GM19099 (cell line): ENCODE data around the gene ADAMTS9.

Experiments
- POLR2A ChIP-seq: IDR thresholded peaks from 3 replicates; pipeline ENCODE4 v1.6.1; 2011; ENCODE audit warnings: low read depth; ENCODE audit not compliant: insufficient read length; ENCODE audit errors: extremely low read depth

Gene ADAMTS9

GRCh38 chr3:64687781-64688604, at the start of gene ADAMTS9:
ADAMTS9 (minus strand) TSS chr3:64688000; CDS start chr3:64687657, 343 bp downstream.
- no peak for TF ChIP-seq POLR2A

GRCh38 chr3:64732576-64732975, 44.8 kb upstream of the ADAMTS9 start:
- no peak for TF ChIP-seq POLR2A

GRCh38 chr3:64730681-64731080, 42.9 kb upstream of the ADAMTS9 start:
- no peak for TF ChIP-seq POLR2A

- no peak for TF ChIP-seq POLR2A
These were observed 41.2 kb upstream of the ADAMTS9 start for GRCh38 chr3:64728994-64729393.

- no peak for TF ChIP-seq POLR2A
These were observed 40.6 kb upstream of the ADAMTS9 start for GRCh38 chr3:64728428-64728827.

GRCh38 chr3:64726414-64727090, 38.8 kb upstream of the ADAMTS9 start:
- TF ChIP-seq POLR2A: no peak

- TF ChIP-seq POLR2A: no peak
These were observed 31.2 kb upstream of the ADAMTS9 start for GRCh38 chr3:64718976-64719375.

GRCh38 chr3:64717872-64718613, 30.2 kb upstream of the ADAMTS9 start:
- TF ChIP-seq POLR2A: no peak

- no peak for TF ChIP-seq POLR2A
These were observed 29.6 kb upstream of the ADAMTS9 start for GRCh38 chr3:64717411-64717810.

- no peak for TF ChIP-seq POLR2A
These were observed 28.4 kb upstream of the ADAMTS9 start for GRCh38 chr3:64716110-64716710.

- TF ChIP-seq POLR2A: no peak
These were observed 27.6 kb upstream of the ADAMTS9 start for GRCh38 chr3:64715211-64715982.

- no peak for TF ChIP-seq POLR2A
These were observed 20.7 kb upstream of the ADAMTS9 start for GRCh38 chr3:64708456-64708855.

GRCh38 chr3:64705946-64706345, 18.1 kb upstream of the ADAMTS9 start:
- TF ChIP-seq POLR2A: no peak

- no peak for TF ChIP-seq POLR2A
These were observed 9.1 kb upstream of the ADAMTS9 start for GRCh38 chr3:64696896-64697295.
